Activated effector memory CD4-positive, alpha-beta T cell treated with Interleukin-2 at 50 U/mL for 16 hours (primary cell): ENCODE data around the gene CPOX.

Experiments
- DNase-seq: peaks from one replicate; pipeline ENCODE4 v3.0.0-alpha.2; 2020

CPOX gene

DNA sequence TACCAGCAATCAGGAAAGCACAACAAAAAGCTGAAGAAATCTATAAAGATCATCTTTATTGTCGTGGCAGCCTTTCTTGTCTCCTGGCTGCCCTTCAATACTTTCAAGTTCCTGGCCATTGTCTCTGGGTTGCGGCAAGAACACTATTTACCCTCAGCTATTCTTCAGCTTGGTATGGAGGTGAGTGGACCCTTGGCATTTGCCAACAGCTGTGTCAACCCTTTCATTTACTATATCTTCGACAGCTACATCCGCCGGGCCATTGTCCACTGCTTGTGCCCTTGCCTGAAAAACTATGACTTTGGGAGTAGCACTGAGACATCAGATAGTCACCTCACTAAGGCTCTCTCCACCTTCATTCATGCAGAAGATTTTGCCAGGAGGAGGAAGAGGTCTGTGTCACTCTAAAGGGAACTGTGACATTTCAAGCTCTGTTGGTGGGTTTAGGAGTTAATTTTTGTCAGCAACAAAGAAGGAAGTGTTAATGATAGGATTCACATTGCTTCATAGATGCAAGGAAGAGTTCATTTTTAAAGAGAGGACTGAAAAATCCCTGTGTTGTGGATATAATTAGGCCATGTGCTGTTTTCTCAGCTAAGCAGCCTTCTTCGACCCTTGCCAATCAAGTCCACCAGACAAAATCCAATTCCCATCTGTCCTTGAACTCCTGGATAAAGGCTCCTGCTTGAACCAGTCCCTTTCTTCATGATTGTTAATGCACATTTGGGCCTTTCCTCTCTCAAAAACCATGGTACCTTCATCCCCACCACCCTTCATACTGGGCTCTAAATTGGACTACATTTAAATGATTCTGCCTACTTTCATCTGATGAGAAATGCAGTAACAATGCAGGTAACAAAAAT is 60.5 kb downstream of the CPOX start:
- no peak for DNase-seq

DNA sequence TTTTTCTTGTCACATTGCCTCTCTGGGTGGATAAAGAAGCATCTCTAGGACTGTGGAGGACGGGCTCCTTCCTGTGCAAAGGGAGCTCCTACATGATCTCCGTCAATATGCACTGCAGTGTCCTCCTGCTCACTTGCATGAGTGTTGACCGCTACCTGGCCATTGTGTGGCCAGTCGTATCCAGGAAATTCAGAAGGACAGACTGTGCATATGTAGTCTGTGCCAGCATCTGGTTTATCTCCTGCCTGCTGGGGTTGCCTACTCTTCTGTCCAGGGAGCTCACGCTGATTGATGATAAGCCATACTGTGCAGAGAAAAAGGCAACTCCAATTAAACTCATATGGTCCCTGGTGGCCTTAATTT is 61.2 kb downstream of the CPOX start:
- DNase-seq = no peak

GRCh38 chr3:98531622-98532274 is 61.7 kb downstream of the CPOX start, which contains the start of gene GPR15:
GPR15 (plus strand) TSS chr3:98531978; CDS start chr3:98532034, 56 bp downstream.
- no peak for DNase-seq

- DNase-seq = no peak
Observed at GRCh38 chr3:98530676-98531075, 62.7 kb downstream of the CPOX start.

GRCh38 chr3:98529856-98530459 is 63.5 kb downstream of the CPOX start:
- no peak for DNase-seq
